ENCODE measurements around the gene ENAH.

DNA sequence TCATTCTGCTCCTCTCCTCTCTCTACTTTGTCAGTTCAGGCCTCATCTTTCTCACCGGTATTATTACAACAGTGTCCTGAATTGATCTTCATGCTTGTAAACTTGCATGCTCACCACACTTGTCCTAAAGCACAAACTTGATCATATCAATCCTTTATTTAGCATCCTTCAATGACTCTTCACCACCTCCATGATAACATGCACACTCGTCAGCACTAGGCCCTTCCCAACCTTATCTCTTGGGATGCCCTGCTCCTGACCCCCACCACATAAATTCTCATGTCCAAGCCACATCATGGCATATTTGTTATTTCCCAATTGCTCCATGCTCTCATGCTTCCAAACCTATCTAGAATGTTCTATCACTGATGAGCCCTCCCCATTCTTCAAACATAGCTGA is 103.1 kb downstream of the ENAH start:
- TF ChIP-seq CTCF (IDR thresholded peaks at IDR 0.05; ENCODE audit: low read depth, low read length, poor library complexity, severe bottlenecking) (no peak), EZH2phosphoT487 (IDR thresholded peaks at IDR 0.05; ENCODE audit: borderline replicate concordance, low read length) (no peak)
